ENCODE results near the gene TSC1. TPM values are rescaled to one million over a fixed set of nuclear protein-coding genes. Genes with fewer than 3 reads are reported as not detected.

The TSC1 gene
- total and polyA plus RNA-seq, 2 experiments from 2014 or later = 21.1 to 52.3 TPM

DNA sequence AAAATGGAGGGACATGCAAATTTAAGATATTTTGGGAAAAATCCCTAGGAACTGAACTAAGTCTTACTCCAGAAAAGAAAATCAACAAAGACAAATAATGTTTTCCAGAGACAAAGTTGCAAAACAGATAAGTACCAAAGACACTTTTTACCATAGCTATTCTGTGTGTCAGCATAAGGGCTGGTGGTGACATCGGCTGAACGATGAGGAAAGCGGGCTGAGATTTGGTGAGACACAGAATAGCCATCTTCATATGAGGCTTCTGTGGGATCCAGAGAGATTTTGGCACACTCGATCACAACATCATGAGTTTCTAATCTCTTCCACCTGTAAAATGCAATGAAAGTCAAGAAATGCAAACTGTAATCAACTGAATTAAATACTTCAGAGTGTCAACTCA is 32.3 kb downstream of the TSC1 start:
- H3K27ac ChIP-seq = no peak overlapping the region
- H3K36me3 ChIP-seq = peaks cover 31% of the 10 kb centered on the region
- DNase-seq (ENCODE audit: low read depth in 1 of 2, low spot score in 1 of 2) = no peak
- no peaks in the 10 kb centered on the region for H3K9me3 ChIP-seq (ENCODE audit: low read depth)
- TF ChIP-seq, protein P1, sequence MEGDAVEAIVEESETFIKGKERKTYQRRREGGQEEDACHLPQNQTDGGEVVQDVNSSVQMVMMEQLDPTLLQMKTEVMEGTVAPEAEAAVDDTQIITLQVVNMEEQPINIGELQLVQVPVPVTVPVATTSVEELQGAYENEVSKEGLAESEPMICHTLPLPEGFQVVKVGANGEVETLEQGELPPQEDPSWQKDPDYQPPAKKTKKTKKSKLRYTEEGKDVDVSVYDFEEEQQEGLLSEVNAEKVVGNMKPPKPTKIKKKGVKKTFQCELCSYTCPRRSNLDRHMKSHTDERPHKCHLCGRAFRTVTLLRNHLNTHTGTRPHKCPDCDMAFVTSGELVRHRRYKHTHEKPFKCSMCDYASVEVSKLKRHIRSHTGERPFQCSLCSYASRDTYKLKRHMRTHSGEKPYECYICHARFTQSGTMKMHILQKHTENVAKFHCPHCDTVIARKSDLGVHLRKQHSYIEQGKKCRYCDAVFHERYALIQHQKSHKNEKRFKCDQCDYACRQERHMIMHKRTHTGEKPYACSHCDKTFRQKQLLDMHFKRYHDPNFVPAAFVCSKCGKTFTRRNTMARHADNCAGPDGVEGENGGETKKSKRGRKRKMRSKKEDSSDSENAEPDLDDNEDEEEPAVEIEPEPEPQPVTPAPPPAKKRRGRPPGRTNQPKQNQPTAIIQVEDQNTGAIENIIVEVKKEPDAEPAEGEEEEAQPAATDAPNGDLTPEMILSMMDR (IDR thresholded peaks at IDR 0.05; ENCODE audit: low read depth, low read length) = no peak
- no peaks in the 10 kb centered on the region for H3K4me1 ChIP-seq (ENCODE audit: low read depth)
- no peaks in the 10 kb centered on the region for H3K27me3 ChIP-seq
- H3K4me3 ChIP-seq = no peak overlapping the region

DNA sequence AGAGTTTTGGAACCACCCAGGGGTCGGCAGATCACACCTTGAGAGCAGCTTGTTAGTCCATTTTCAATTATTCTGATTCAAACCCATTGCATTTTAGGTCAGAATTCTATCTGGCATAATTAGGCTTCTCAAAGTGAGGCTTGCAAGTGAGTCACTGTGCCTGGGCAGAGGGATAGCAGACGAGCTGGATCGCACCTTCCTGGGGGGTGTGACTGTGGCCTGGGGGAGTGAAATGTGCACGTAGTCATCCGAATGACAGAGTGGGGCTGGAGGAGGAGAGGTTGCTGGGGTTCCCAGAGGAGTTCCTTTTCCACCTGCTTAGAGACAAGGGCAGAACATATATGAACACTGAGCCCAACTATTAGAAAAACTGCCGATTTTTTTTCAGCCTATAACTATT is 34.0 kb downstream of the TSC1 start:
- TF ChIP-seq, protein P1 (IDR thresholded peaks at IDR 0.05; ENCODE audit: low read depth, low read length) = no peak
- H3K27ac ChIP-seq = no peak overlapping the region
- peaks cover 24% of the 10 kb centered on the region for H3K36me3 ChIP-seq

DNA sequence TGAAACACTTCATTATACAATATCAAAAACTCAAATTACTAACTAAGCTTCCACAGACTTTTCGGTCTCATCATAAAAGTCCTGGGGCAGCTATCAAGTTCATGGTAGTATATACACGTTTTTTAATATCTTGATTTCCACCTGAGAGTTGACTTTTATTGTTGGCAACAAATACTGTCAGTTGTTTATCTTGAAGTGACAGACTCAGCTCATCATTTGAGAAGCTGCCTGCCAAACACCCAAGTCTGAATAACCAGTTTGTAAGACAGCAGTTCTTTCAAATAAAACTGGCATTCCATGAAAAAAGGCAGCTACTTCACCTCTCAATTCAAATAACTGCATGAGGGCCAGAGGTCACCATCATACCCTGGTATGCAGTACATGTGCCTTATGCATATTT is 35.1 kb downstream of the TSC1 start:
- TF ChIP-seq, protein P1 (IDR thresholded peaks at IDR 0.05; ENCODE audit: low read depth, low read length) = no peak
- Histone ChIP-seq H3K4me3 (no peak overlapping the region), H3K9me3 (ENCODE audit: low read depth) (no peaks in the 10 kb centered on the region), H3K4me1 (ENCODE audit: low read depth) (peaks cover under 1% of the 10 kb centered on the region), H3K27me3 (no peaks in the 10 kb centered on the region), H3K27ac (no peak overlapping the region), H3K36me3 (peaks cover 31% of the 10 kb centered on the region)
- no peak for DNase-seq (ENCODE audit: low read depth in 1 of 2, low spot score in 1 of 2)

More for the DNA sequence above, 34.0 kb downstream of the TSC1 start:
- Histone ChIP-seq H3K27me3 (no peaks in the 10 kb centered on the region), H3K4me1 (ENCODE audit: low read depth) (no peaks in the 10 kb centered on the region), H3K4me3 (no peak overlapping the region), H3K9me3 (ENCODE audit: low read depth) (no peaks in the 10 kb centered on the region)
- DNase-seq (ENCODE audit: low read depth in 1 of 2, low spot score in 1 of 2) = no peak

DNA sequence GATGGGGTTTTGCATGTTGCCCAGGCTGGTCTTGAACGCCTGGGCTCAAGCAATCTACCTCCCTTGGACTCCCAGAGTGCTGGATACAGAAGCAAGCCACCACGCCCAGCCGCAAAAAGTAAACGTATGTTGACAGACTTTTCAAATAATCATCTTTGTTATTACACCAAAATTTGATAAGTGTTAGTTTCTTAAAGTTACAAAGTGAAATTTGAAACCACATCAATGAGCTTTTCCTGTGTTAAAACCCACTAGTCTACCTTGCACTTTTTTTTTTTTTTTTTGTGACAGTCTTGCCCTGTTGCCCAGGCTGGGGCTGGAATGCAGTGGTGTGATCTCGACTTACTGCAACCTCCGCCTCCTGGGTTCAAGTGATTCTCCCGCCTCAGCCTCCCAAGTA is 35.8 kb downstream of the TSC1 start:
- H3K9me3 ChIP-seq (ENCODE audit: low read depth) = no peaks in the 10 kb centered on the region
- no peak for DNase-seq (ENCODE audit: low read depth in 1 of 2, low spot score in 1 of 2)
- H3K36me3 ChIP-seq = peaks cover 35% of the 10 kb centered on the region
- TF ChIP-seq, protein P1 (IDR thresholded peaks at IDR 0.05; ENCODE audit: low read depth, low read length) = no peak
- no peak overlapping the region for H3K4me3 ChIP-seq
- no peaks in the 10 kb centered on the region for H3K27me3 ChIP-seq
- H3K27ac ChIP-seq = no peak overlapping the region
- peaks cover 5% of the 10 kb centered on the region for H3K4me1 ChIP-seq (ENCODE audit: low read depth)

GRCh38 chr9:132905726-132906125 is 38.7 kb downstream of the TSC1 start:
- Histone ChIP-seq H3K27me3 (no peaks in the 10 kb centered on the region), H3K27ac (no peak overlapping the region), H3K36me3 (peaks cover 34% of the 10 kb centered on the region), H3K4me3 (no peak overlapping the region), H3K9me3 (ENCODE audit: low read depth) (no peaks in the 10 kb centered on the region), H3K4me1 (ENCODE audit: low read depth) (peaks cover 5% of the 10 kb centered on the region)
- DNase-seq (ENCODE audit: low read depth in 1 of 2, low spot score in 1 of 2) = no peak
- TF ChIP-seq, protein P1 (IDR thresholded peaks at IDR 0.05; ENCODE audit: low read depth, low read length) = no peak

Data from cardiac muscle cell (in vitro differentiated cells and primary cell).